Mucosa of stomach (tissue), 1 donor: ENCODE data around the gene ATP9B.

Experiments
- H3K27me3 ChIP-seq: one replicate; pipeline ENCODE4 v1.7.0; 2013; ENCODE audit warnings: mild to moderate bottlenecking, low read length; ENCODE audit not compliant: control insufficient read depth, insufficient read depth
- H3K36me3 ChIP-seq: one replicate; pipeline ENCODE4 v1.7.0; 2013; ENCODE audit warnings: low read length; ENCODE audit not compliant: control insufficient read depth, insufficient read depth
- H3K4me1 ChIP-seq: one replicate; pipeline ENCODE4 v1.7.0; 2013; ENCODE audit warnings: mild to moderate bottlenecking, low read length; ENCODE audit not compliant: control insufficient read depth, insufficient read depth
- H3K4me3 ChIP-seq: one replicate; pipeline ENCODE4 v1.7.0; 2013; ENCODE audit warnings: low read length
- H3K9ac ChIP-seq: one replicate; pipeline ENCODE4 v1.7.0; 2013; ENCODE audit warnings: mild to moderate bottlenecking, low read length, moderate library complexity
- H3K9me3 ChIP-seq: one replicate; pipeline ENCODE4 v1.7.0; 2013; ENCODE audit warnings: mild to moderate bottlenecking, low read length, moderate library complexity; ENCODE audit not compliant: control insufficient read depth
- donor health status: Pancreatic carcinoma.

The ATP9B gene

GRCh38 chr18:79416677-79417052, 347.5 kb downstream of the ATP9B start:
- no peaks in the 10 kb centered on the region for H3K27me3 ChIP-seq
- no peaks in the 10 kb centered on the region for H3K9me3 ChIP-seq
- no peaks in the 10 kb centered on the region for H3K36me3 ChIP-seq
- no peaks in the 10 kb centered on the region for H3K4me1 ChIP-seq
- H3K9ac ChIP-seq, result no peak overlapping the region
- no peak overlapping the region for H3K4me3 ChIP-seq

DNA sequence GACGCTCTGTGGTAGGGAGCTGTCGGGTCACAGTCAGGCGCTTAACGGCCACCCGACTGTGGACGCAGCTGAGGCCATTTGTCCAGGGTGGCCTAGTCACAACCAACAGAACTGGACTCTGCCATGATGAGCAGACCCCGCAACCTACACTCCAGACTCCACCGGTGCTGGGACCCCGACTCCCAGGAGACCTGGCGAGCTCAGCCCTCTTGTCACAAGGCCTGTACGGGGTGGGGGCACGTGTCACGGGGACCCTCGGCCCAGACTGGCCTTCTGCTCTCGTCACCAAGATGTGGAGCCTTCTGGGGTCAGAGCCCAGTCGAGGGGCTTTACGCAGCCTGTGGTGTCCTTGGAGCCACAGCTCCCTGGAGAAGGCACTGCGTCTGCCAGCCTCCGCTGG, 349.0 kb downstream of the ATP9B start:
- H3K9ac ChIP-seq, result no peak overlapping the region
- H3K36me3 ChIP-seq, result no peaks in the 10 kb centered on the region
- H3K9me3 ChIP-seq, result no peaks in the 10 kb centered on the region
- H3K4me1 ChIP-seq, result no peaks in the 10 kb centered on the region
- no peak overlapping the region for H3K4me3 ChIP-seq
- H3K27me3 ChIP-seq, result no peaks in the 10 kb centered on the region

DNA sequence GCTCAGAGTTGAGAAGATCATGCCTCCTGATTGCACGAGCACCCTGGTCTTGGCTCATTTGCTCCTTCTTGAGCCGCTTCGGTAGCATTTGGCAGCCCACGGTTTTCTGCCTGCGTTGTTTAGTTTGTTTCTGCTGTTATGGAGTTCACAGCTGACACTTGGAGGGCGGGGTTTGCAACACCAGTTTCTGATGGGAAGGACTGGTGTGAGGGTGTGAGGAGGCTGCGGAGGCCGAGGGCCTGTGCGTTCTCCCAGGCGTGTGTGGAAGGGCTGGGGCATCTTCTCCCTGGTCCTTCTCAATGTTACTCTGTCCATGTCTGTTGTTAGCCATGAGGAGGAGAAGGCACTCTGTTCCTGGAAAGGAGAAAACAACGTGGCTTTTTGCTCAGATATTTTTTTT, 349.4 kb downstream of the ATP9B start:
- no peak overlapping the region for H3K4me3 ChIP-seq
- no peaks in the 10 kb centered on the region for H3K36me3 ChIP-seq
- H3K9ac ChIP-seq, result no peak overlapping the region
- H3K9me3 ChIP-seq, result no peaks in the 10 kb centered on the region
- H3K27me3 ChIP-seq, result no peaks in the 10 kb centered on the region
- no peaks in the 10 kb centered on the region for H3K4me1 ChIP-seq

- Histone ChIP-seq H3K9ac (no peak overlapping the region), H3K4me3 (no peak overlapping the region), H3K36me3 (no peaks in the 10 kb centered on the region), H3K9me3 (no peaks in the 10 kb centered on the region), H3K4me1 (no peaks in the 10 kb centered on the region), H3K27me3 (no peaks in the 10 kb centered on the region)
These were observed 351.0 kb downstream of the ATP9B start for GRCh38 chr18:79420033-79420745.

GRCh38 chr18:79421275-79421857, 352.2 kb downstream of the ATP9B start:
- Histone ChIP-seq H3K9ac (no peak overlapping the region), H3K4me1 (no peaks in the 10 kb centered on the region)

DNA sequence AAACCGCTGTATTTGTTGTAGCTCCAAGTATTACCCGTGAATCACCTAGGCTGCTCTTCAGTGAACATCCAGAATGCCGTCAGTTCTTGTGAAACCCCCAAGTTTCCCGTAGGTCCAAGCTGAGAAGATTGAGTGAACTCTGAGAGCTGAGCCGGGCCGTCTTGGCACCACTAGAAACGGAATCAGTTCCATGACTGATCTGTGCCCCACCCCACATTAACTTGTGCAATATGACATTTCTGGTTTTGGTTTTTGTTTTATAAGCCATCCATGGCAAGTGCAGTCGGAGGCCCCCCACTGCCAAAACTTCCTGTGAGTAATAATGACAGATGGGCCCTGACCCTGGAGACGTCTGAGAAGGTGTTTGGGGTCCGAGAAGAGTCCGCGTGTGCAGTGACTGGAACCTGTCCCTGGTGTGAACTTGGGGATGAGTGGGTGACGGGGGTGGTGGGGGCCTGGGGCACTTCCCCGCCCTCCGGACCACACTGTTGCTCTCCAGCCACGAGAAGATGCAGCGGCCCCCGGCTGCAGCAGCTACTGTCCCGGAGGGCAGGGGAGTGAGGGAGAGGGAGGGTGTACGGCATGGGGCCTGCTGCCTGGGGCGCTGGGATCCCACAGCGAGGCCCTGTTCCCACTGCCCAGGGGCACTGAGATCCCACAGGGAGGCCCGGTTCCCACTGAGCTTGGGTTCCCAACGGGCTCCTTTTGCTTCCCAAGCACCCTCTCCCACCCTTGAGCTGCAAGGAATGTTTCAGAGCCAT, 353.0 kb downstream of the ATP9B start:
- Histone ChIP-seq H3K36me3 (no peaks in the 10 kb centered on the region), H3K4me1 (no peaks in the 10 kb centered on the region), H3K27me3 (no peaks in the 10 kb centered on the region), H3K9ac (no peak overlapping the region), H3K4me3 (no peak overlapping the region), H3K9me3 (no peaks in the 10 kb centered on the region)

More at GRCh38 chr18:79421275-79421857, 352.2 kb downstream of the ATP9B start:
- Histone ChIP-seq H3K9me3 (no peaks in the 10 kb centered on the region), H3K27me3 (no peaks in the 10 kb centered on the region), H3K36me3 (no peaks in the 10 kb centered on the region), H3K4me3 (no peak overlapping the region)

DNA sequence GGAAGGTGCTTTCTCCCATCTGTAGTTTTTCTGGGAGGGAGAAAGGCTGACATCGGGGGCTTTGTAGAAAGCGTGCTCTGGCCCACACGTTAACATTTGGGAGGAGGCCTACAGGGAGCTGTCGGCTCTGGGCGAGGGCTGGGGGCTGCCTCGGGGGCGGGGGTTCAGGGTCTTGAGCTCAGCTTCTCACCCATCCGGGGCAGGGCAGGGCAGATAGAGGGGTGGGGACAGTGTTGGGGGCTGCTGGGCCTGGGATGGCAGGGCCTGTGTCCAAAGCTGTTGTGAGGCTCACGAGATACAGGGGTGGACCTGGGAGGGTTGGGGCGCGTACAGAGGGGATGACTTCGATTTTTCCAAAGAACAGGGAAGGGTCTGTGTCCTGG, 353.6 kb downstream of the ATP9B start:
- Histone ChIP-seq H3K9me3 (no peaks in the 10 kb centered on the region), H3K9ac (no peak overlapping the region), H3K36me3 (no peaks in the 10 kb centered on the region), H3K27me3 (no peaks in the 10 kb centered on the region), H3K4me1 (no peaks in the 10 kb centered on the region), H3K4me3 (no peak overlapping the region)

DNA sequence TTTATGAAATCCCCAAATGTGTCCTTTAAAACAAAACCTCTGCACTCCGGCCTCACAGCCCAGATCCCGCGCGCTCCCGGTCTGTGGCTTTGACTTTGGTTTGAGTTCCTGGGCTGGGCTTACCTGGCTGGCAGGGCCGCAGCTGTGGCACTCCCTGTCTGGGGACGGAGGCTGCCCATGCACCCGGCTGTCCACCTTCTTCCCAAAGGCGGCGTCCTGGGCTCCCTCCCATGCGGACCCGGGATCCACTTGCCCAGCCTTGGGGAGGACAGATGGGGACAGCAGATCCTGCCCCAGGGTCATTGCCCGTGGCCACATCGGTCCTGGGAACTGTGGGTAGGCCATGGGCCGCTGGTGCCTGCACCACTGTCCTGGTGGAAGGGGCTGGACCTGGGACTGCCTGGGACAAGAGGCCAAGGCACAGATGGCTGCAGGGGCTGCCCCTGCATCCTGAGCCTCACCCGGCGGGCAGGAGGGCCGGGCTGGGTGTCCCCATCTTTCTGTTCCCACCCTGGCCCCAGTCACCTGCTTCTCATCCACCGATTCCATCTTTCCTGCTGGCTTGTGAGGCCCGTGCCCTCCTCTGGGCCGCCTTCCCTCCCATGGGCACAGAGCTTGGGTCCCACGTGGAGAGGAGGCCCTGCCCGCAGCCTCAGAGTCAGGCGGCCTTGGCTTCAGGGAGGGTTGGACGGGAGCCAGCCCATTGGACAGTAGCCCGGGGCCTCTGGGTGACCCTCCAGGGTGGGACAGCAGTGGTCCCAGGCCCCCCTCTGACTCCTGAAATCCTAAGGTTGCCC, 354.2 kb downstream of the ATP9B start:
- no peaks in the 10 kb centered on the region for H3K27me3 ChIP-seq
- H3K4me3 ChIP-seq, result no peak overlapping the region
- H3K4me1 ChIP-seq, result no peaks in the 10 kb centered on the region
- H3K9me3 ChIP-seq, result no peaks in the 10 kb centered on the region
- H3K9ac ChIP-seq, result no peak overlapping the region
- no peaks in the 10 kb centered on the region for H3K36me3 ChIP-seq

GRCh38 chr18:79424008-79424565, 354.9 kb downstream of the ATP9B start:
- Histone ChIP-seq H3K4me1 (no peaks in the 10 kb centered on the region), H3K36me3 (no peaks in the 10 kb centered on the region), H3K27me3 (no peaks in the 10 kb centered on the region), H3K9ac (no peak overlapping the region), H3K4me3 (no peak overlapping the region), H3K9me3 (no peaks in the 10 kb centered on the region)

DNA sequence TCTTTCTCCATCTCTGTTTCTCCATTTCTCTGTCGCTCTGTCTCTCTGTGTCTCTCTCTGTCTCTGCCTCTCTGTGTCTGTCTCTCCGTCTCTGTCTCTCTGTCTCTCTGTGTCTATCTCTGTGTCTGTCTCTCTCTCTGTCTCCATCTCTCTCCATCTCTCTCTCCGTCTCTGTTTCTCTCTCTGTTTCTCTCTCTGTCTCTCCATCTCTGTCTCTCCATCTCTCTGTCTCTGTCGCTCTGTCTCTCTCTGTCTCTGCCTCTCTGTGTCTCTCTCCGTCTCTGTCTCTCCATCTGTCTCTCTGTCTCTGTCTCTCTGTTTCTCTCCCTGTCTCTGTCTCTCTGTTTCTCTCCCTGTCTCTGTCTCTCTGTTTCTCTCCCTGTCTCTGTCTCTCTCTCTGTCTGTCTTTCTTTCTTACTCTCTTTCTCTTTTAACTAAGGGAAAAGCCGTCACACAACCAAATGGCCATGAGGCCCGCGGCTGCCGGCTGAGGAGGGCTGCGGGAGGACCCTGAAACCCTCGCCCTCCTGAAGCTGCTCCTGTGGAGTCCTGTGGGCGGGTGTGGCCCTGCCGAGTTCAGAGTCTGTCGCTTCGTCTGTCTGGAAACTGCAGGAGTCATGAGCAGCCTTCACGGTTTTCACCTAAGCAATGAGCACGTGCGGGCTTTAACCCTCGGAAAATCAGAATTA, 355.8 kb downstream of the ATP9B start:
- H3K4me1 ChIP-seq, result no peaks in the 10 kb centered on the region
- no peak overlapping the region for H3K4me3 ChIP-seq
- no peaks in the 10 kb centered on the region for H3K9me3 ChIP-seq
- no peaks in the 10 kb centered on the region for H3K27me3 ChIP-seq
- H3K36me3 ChIP-seq, result no peaks in the 10 kb centered on the region
- H3K9ac ChIP-seq, result no peak overlapping the region

DNA sequence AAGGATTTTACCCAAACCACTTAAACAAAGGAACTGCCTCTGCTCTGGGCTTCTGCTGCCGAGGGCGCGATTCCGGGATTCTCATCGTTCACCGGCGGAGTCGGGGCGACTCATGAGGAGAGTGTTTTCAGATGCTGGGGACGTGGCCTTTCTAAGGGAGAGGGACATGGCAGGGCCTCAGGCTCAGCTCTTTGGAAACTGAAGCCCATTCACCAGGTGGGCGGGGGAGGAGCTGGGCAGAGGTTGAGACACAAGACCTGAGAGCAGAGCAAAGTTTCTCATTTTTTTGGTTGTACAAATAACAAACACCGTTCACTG, 356.3 kb downstream of the ATP9B start:
- no peaks in the 10 kb centered on the region for H3K4me1 ChIP-seq
- H3K4me3 ChIP-seq, result no peak overlapping the region

More for the DNA sequence above, 356.3 kb downstream of the ATP9B start:
- no peaks in the 10 kb centered on the region for H3K36me3 ChIP-seq
- H3K9ac ChIP-seq, result no peak overlapping the region
- H3K9me3 ChIP-seq, result no peaks in the 10 kb centered on the region
- H3K27me3 ChIP-seq, result no peaks in the 10 kb centered on the region
